Breast epithelium (tissue), 4 donors: ENCODE measurements around the gene REC114. TPM values are rescaled to one million over a fixed set of nuclear protein-coding genes. Genes with fewer than 3 reads are reported as not detected.

Experiments
- DNase-seq, 2 donors: peaks; one replicate each; pipeline ENCODE4 v3.0.0-alpha.2; 2019; ENCODE audit warnings: low spot score in 2 of 2
- H3K27ac ChIP-seq, 2 donors: fragments of 200-600 bp; sonication (generic) in 1 of 2; one replicate each; pipeline ENCODE4 v1.5.1; 2016 to 2019; ENCODE audit warnings: mild to moderate bottlenecking in 1 of 2
- H3K27me3 ChIP-seq, 2 donors: fragments of 200-600 bp; sonication (generic) in 1 of 2; one replicate each; pipeline versions ENCODE4 v1.5.1 to v1.6.0; 2017 to 2019; ENCODE audit warnings: control low read depth in 1 of 2, mild to moderate bottlenecking in 1 of 2
- H3K36me3 ChIP-seq: fragments of 200-600 bp; one replicate; pipeline ENCODE4 v1.5.1; 2019
- H3K4me1 ChIP-seq, 2 donors: fragments of 200-600 bp; sonication (generic); one replicate each; pipeline ENCODE4 v1.5.1; 2016 to 2019; ENCODE audit warnings: control low read depth in 1 of 2
- H3K4me3 ChIP-seq, 3 donors: fragments of 200-600 bp; sonication (generic); 1 replicate in 2 of 3; 2 replicates in 1 of 3; pipeline ENCODE4 v1.5.1; 2016 to 2019; ENCODE audit warnings: mild to moderate bottlenecking in 3 of 3, moderate library complexity in 2 of 3
- H3K9me3 ChIP-seq, 2 donors: fragments of 200-600 bp; sonication (generic) in 1 of 2; one replicate each; pipeline ENCODE4 v1.5.1; 2016 to 2019; ENCODE audit warnings: control low read depth in 1 of 2
- POLR2A ChIP-seq: fragments of 450-650 bp; IDR thresholded peaks from one replicate; pipeline ENCODE4 v1.6.1; 2016; ENCODE audit warnings: antibody characterized with exemption, mild to moderate bottlenecking, moderate library complexity
- POLR2AphosphoS5 ChIP-seq, 3 donors: sonication (generic); formaldehyde crosslinking; IDR thresholded peaks; one replicate each; pipeline ENCODE4 v1.6.1; 2017; ENCODE audit warnings: antibody characterized with exemption in 3 of 3
- intact Hi-C: fragments of 100-400 bp; cut with DNase I; formaldehyde crosslinking; loops from one replicate; pipeline ENCODE4 v1.15.1; 2023; ENCODE audit warnings: low total_unique reads
- total RNA-seq, 3 donors: library from RNA; depleted of rRNA; stranded (reverse); fragments of >200 nt; gene quantifications; one replicate each; pipeline ENCODE4 v1.1.0, GENCODE V29; 2016
- TF ChIP-seq, protein P1 (sequence below), 3 donors: fragments of 450-650 bp; IDR thresholded peaks; one replicate each; pipeline ENCODE4 v1.5.1; 2016 to 2017; ENCODE audit warnings: antibody characterized with exemption in 3 of 3, mild to moderate bottlenecking in 3 of 3, moderate library complexity in 3 of 3

REC114 gene
- total RNA-seq, 3 donors from 2014 or later = not detected

DNA sequence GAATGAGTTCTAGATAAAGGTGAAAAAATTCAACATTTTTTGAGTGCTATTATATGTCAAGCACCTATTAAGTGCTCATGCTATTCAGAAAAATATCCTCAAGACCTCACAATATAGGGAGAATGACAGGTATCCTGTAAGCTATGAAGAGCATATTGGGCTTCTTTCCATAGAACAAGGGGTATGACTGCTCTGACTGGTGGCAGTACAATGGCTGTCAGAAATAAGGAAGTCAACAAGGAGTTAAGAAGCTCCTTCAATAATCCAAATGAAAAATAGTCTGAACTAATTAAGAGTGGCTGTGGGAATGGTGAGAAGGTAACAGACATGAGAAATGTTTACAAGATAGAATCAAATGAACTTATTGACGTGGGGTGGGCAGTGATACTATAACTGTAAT lies 165.5 kb downstream of the REC114 start:
- no peaks in the 10 kb centered on the region for H3K36me3 ChIP-seq
- H3K27me3 ChIP-seq = no peaks in the 10 kb centered on the region
- H3K9me3 ChIP-seq = no peaks in the 10 kb centered on the region
- H3K27ac ChIP-seq = no peak overlapping the region
- intact Hi-C loops = loop anchor here (1.0 to 10.0 kb wide), 2 partner anchors 18 to 884 kb away; no protein-coding TSS in a partner anchor
- TF ChIP-seq POLR2A = no peak
- TF ChIP-seq, protein P1, sequence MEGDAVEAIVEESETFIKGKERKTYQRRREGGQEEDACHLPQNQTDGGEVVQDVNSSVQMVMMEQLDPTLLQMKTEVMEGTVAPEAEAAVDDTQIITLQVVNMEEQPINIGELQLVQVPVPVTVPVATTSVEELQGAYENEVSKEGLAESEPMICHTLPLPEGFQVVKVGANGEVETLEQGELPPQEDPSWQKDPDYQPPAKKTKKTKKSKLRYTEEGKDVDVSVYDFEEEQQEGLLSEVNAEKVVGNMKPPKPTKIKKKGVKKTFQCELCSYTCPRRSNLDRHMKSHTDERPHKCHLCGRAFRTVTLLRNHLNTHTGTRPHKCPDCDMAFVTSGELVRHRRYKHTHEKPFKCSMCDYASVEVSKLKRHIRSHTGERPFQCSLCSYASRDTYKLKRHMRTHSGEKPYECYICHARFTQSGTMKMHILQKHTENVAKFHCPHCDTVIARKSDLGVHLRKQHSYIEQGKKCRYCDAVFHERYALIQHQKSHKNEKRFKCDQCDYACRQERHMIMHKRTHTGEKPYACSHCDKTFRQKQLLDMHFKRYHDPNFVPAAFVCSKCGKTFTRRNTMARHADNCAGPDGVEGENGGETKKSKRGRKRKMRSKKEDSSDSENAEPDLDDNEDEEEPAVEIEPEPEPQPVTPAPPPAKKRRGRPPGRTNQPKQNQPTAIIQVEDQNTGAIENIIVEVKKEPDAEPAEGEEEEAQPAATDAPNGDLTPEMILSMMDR (IDR thresholded peaks at IDR 0.05) = no peak
- TF ChIP-seq POLR2AphosphoS5 (IDR thresholded peaks at IDR 0.05) = no peak
- peaks cover 0 to 3% of the 10 kb centered on the region in 2 donors for H3K4me1 ChIP-seq
- no peak for DNase-seq
- H3K4me3 ChIP-seq = no peak overlapping the region

DNA sequence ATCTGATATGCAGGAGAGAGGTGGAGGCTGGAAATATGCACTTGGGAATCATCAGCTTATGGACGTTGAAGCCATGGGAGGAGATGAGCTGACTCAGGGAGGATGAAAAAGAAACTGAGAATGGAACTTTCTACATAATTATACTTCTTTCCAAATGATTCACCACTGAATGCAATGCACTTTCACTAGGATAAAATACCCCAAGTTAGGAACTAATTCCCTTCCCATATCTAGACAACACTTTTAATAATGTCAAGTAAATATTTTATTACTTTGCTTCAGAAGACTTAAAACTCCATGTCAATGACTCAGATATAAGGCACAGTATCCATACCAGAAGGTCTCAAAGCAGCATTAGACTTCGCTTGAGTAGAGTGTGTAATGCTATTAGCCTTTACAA lies 166.0 kb downstream of the REC114 start:
- Histone ChIP-seq H3K9me3 (no peaks in the 10 kb centered on the region), H3K4me3 (no peak overlapping the region), H3K27me3 (no peaks in the 10 kb centered on the region), H3K36me3 (no peaks in the 10 kb centered on the region), H3K27ac (peak overlapping the region in 1 of 2 donors; percentile 10), H3K4me1 (peaks cover 0 to 3% of the 10 kb centered on the region in 2 donors)
- no peak for DNase-seq
- intact Hi-C loops = loop anchor here (1.0 to 10.0 kb wide), 2 partner anchors 19 to 884 kb away; no protein-coding TSS in a partner anchor
- TF ChIP-seq POLR2AphosphoS5 (IDR thresholded peaks at IDR 0.05) (no peak), POLR2A (no peak)
- TF ChIP-seq, protein P1 (IDR thresholded peaks at IDR 0.05) = no peak

Other genes starting within 250 kb of the REC114 start
- gene HCN4, start 74.2 kb upstream of the REC114 start, total RNA-seq = not detected
- gene NPTN, start 190.2 kb downstream of the REC114 start, total RNA-seq = 100 to 1,000 TPM in 2 of 3 donors, 10 to 100 TPM in 1; 82.1 to 107 (median 104) TPM
- gene CD276, start 241.2 kb downstream of the REC114 start, total RNA-seq = 100 to 1,000 TPM in 1 of 3 donors, 10 to 100 TPM in 2; 20.9 to 119 (median 73.7) TPM